Astrocyte of the spinal cord (primary cell): ENCODE results near the gene MCC.

Experiments used
- DNase-seq: peaks from one replicate; pipeline ENCODE4 v3.0.0; 2011; ENCODE audit warnings: low read depth, low spot score
- H3K4me3 ChIP-seq: 2 replicates; pipeline ENCODE4 v1.5.1; 2011; ENCODE audit warnings: low read depth, mild to moderate bottlenecking, low read length, moderate library complexity
- in situ Hi-C: cut with HindIII; loops from 2 replicates; pipeline ENCODE4 v1.10.0; 2017; ENCODE audit warnings: low sequenced_read_pairs
- TF ChIP-seq, protein P1 (sequence below): IDR thresholded peaks from 2 replicates; pipeline ENCODE4 v1.5.1; 2012; ENCODE audit warnings: low read depth, mild to moderate bottlenecking, low read length, inconsistent platforms

Gene MCC

DNA sequence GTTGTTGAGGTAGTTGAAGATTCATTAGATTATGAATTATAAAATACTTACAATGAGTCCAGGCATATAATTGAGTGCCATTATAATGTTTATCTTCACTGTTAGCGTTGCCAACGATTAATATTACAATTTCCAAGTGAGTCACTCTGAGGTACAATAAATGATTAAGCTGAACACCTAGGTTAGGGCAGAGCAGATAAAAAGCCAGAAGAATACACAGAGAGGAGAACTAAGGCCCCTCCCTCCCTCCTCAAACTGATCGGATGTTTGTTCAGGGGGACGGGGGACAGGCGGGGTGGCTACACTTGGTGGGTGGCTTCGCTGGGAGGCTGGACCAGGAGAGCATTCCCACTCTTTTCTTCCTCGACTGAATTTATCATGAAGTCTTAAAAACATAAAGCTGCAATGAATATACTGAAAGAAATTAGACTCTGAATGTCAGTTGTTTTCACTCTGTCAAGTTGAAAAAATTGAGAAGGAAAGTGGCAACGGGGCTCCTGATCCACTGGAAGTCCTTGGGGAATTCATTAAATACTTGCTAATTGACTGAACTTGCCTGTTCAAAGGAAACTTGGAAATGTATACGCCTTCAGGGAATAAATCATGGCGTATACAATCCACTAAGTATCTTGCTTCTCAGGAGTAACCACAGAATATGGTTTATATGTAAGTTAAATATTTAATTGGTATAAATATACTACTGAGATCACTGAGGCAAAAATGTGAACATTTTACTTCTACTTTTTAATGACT, 251.5 kb downstream of the MCC start:
- H3K4me3 ChIP-seq, result no peak overlapping the region
- no peak for DNase-seq
- TF ChIP-seq, protein P1, sequence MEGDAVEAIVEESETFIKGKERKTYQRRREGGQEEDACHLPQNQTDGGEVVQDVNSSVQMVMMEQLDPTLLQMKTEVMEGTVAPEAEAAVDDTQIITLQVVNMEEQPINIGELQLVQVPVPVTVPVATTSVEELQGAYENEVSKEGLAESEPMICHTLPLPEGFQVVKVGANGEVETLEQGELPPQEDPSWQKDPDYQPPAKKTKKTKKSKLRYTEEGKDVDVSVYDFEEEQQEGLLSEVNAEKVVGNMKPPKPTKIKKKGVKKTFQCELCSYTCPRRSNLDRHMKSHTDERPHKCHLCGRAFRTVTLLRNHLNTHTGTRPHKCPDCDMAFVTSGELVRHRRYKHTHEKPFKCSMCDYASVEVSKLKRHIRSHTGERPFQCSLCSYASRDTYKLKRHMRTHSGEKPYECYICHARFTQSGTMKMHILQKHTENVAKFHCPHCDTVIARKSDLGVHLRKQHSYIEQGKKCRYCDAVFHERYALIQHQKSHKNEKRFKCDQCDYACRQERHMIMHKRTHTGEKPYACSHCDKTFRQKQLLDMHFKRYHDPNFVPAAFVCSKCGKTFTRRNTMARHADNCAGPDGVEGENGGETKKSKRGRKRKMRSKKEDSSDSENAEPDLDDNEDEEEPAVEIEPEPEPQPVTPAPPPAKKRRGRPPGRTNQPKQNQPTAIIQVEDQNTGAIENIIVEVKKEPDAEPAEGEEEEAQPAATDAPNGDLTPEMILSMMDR, result no peak
- in situ Hi-C loops, result no loop called here

GRCh38 chr5:113235884-113236283, 252.4 kb downstream of the MCC start:
- in situ Hi-C loops, result no loop called here
- DNase-seq, result no peak
- H3K4me3 ChIP-seq, result no peak overlapping the region
- TF ChIP-seq, protein P1, result no peak

- in situ Hi-C loops, result no loop called here
- TF ChIP-seq, protein P1, result no peak
- no peak overlapping the region for H3K4me3 ChIP-seq
- DNase-seq, result no peak
These were observed 253.7 kb downstream of the MCC start for GRCh38 chr5:113234546-113234945.

DNA sequence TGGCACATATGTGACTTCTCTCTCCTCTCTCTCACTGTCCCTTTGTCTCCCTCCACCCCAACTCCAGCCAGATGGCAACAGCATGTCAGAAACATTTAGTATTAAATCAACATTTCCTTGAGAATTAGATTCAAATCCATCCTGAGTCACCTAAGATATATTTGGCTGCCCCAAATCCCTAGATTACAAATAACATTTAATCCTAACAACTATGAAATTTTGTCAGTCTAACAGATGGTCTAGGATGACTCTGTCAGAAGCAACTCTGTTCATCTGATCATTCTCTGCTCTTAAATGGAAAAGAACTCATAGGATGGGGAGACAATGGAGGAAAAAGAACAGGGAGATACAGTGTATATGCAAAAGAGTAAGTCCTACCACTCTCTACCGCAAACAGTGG, 254.6 kb downstream of the MCC start:
- no peak overlapping the region for H3K4me3 ChIP-seq
- TF ChIP-seq, protein P1, result no peak
- in situ Hi-C loops, result no loop called here
- DNase-seq, result no peak

GRCh38 chr5:113232667-113233066, 255.6 kb downstream of the MCC start:
- peak; percentile 56 for DNase-seq
- in situ Hi-C loops, result no loop called here
- TF ChIP-seq, protein P1, result no peak
- H3K4me3 ChIP-seq, result no peak overlapping the region

DNA sequence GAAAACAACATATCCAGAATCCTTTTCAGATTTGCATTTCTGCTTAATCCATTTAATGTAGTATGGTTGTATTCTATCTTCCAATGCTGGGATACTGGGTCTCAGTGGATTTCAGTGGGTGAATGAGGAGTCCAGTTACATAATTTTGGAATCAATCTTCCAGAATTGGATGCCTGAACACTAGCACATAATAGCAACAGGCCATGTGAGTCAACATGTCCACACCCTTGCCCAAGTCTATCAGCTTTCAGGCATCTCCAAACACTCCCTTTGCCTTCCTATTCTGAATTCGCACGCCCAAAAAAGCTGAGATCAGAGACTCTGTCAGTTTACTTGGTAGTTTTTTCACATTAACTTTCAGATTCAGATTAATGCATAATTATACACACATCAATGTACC, 256.0 kb downstream of the MCC start:
- TF ChIP-seq, protein P1, result no peak
- H3K4me3 ChIP-seq, result no peak overlapping the region
- in situ Hi-C loops, result no loop called here
- DNase-seq, result no peak

- TF ChIP-seq, protein P1, result no peak
- no peak for DNase-seq
- in situ Hi-C loops, result no loop called here
- H3K4me3 ChIP-seq, result no peak overlapping the region
These were observed 256.6 kb downstream of the MCC start for GRCh38 chr5:113231653-113232000.
